ENCODE results near the gene OR1J4. TPM values are rescaled to one million over a fixed set of nuclear protein-coding genes. Genes with fewer than 3 reads are reported as not detected.
"Not testable (repeated sequence)": the region's sequence is repeated elsewhere in the genome, so short reads cannot be mapped to it uniquely, and the experiment has no call there.

Gene OR1J4
- not detected for total RNA-seq

GRCh38 chr9:122518841-122519240, at the start of gene OR1J4:
Gene OR1J4 (plus strand): TSS chr9:122519141. CDS start chr9:122519141, 0 bp downstream.
- DNase-seq: no peak

- no peak for DNase-seq
These were observed 44.4 kb upstream of the OR1J4 start for GRCh38 chr9:122474561-122474960.

- DNase-seq: no peak
These were observed 43.2 kb upstream of the OR1J4 start for GRCh38 chr9:122475717-122476116.

- no peak for DNase-seq
These were observed 41.6 kb upstream of the OR1J4 start for GRCh38 chr9:122477346-122477745.

- DNase-seq: no peak
These were observed 41.1 kb upstream of the OR1J4 start, which contains the start of gene OR1J1 for GRCh38 chr9:122477826-122478225. Gene OR1J1 (minus strand): TSS chr9:122477926. CDS start chr9:122477926, 0 bp downstream.

GRCh38 chr9:122479062-122479461, 39.9 kb upstream of the OR1J4 start:
- no peak for DNase-seq

- DNase-seq: no peak
These were observed 20.1 kb upstream of the OR1J4 start for GRCh38 chr9:122498883-122499288.

GRCh38 chr9:122506964-122507363, 12.0 kb upstream of the OR1J4 start:
- DNase-seq: no peak

GRCh38 chr9:122510502-122510901, 8.4 kb upstream of the OR1J4 start, which contains the start of gene OR1J2:
Gene OR1J2 (plus strand): TSS chr9:122510802. CDS start chr9:122510802, 0 bp downstream.
- no peak for DNase-seq

GRCh38 chr9:122518226-122518625, 715 bp upstream of the OR1J4 start:
- DNase-seq: no peak

GRCh38 chr9:122519376-122519775, 435 bp downstream of the OR1J4 start:
- DNase-seq: no peak

- no peak for DNase-seq
These were observed 7.7 kb downstream of the OR1J4 start for GRCh38 chr9:122526602-122527001.

- no peak for DNase-seq
These were observed 8.3 kb downstream of the OR1J4 start, which contains the start of gene OR1N1 for GRCh38 chr9:122527193-122527592. Gene OR1N1 (minus strand): TSS chr9:122527293. CDS start chr9:122527293, 0 bp downstream.

GRCh38 chr9:122531157-122531556, 12.2 kb downstream of the OR1J4 start:
- not testable (repeated sequence) for DNase-seq

- DNase-seq: no peak
These were observed 17.2 kb downstream of the OR1J4 start for GRCh38 chr9:122536134-122536533.

- DNase-seq: not testable (repeated sequence)
These were observed 18.1 kb downstream of the OR1J4 start for GRCh38 chr9:122537066-122537465.

- no peak for DNase-seq
These were observed 19.8 kb downstream of the OR1J4 start for GRCh38 chr9:122538757-122539156.

GRCh38 chr9:122546196-122546595, 27.3 kb downstream of the OR1J4 start:
- DNase-seq: no peak

- no peak for DNase-seq
These were observed 32.4 kb downstream of the OR1J4 start for GRCh38 chr9:122551371-122551770.

GRCh38 chr9:122552812-122553211, 33.9 kb downstream of the OR1J4 start, which contains the start of gene OR1N2:
Gene OR1N2 (plus strand): TSS chr9:122553112. CDS start chr9:122553212, 100 bp downstream.
- DNase-seq: no peak

GRCh38 chr9:122561446-122561845, 42.5 kb downstream of the OR1J4 start:
- no peak for DNase-seq

- no peak for DNase-seq
These were observed 43.3 kb downstream of the OR1J4 start for GRCh38 chr9:122562134-122562760.

- no peak for DNase-seq
These were observed 49.0 kb downstream of the OR1J4 start for GRCh38 chr9:122567901-122568300.
